Neural progenitor cell (in vitro differentiated cells): ENCODE results near the gene QRICH1.

Experiments
- CTCF ChIP-seq: fragments of 200-600 bp; sonication (generic); IDR thresholded peaks from 2 replicates; pipeline ENCODE4 v1.5.1; 2017; ENCODE audit warnings: antibody characterized with exemption, mild to moderate bottlenecking
- EZH2 ChIP-seq: fragments of 200-600 bp; sonication (generic); IDR thresholded peaks from 2 replicates; pipeline ENCODE4 v1.6.1; 2017; ENCODE audit warnings: antibody characterized with exemption, mild to moderate bottlenecking, moderate library complexity

DNA sequence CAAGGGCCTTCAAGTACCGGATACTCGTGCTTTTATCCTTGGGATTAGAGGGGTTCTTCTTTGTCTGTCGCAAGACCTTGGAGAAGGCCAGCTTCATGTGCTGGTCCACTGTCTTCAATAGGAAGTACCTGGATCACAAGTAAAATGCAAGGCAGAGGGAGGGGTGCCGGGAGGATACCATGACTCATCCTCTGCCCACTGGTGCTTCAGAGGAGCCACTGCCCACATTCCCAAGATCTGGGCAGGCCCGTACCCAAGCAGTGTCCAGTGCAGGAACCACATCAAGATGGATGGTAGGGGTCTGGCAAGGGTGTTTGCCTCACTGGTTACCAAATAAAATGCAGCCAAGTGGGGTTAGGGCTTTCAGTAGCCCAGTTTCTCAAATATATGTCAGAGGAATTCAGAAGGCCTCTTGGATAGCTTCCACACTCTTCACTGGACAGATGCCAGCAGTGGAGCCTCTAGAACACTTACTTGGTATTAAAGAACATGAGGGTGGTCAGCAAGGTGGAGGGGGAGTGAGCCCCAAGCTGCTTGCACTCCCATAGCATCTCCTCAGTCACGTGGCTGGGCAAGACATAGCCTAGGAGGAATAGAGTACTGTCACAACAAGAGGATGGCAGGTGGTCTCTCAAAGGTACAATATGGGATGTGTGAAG lies 61.1 kb downstream of the QRICH1 start:
- TF ChIP-seq CTCF = no peak
- no peak for TF ChIP-seq EZH2
